CD4-positive, alpha-beta T cell treated with Interleukin-6 for 4 hours (primary cell): ENCODE data around the gene IL17D.
"Not testable (repeated sequence)": the region's sequence is repeated elsewhere in the genome, so short reads cannot be mapped to it uniquely, and the experiment has no call there.

ENCODE experiments used
- DNase-seq: peaks from one replicate; pipeline ENCODE4 v3.0.0-alpha.2; 2020; ENCODE audit warnings: mixed read lengths

IL17D gene

DNA sequence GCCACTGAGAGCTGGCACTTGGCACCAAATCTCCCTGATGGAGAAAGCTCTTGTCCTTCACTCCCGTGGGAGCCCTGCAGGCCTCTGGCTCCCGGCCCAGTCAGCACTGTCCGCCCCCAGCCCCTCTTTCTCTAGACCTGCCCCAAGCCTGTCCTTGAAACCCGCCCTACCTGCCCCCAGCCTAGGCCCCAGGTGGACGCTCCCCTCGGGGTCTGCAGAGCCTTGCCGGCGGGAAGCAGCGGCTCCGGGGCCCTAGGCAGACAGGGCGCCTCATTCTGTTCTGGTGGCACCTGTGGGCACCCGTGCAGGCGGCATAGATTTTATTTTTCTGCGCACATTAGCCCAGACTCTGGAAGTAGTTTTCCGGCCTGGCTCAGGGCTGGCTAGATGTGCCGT, 17.6 kb downstream of the IL17D start:
- no peak for DNase-seq

DNA sequence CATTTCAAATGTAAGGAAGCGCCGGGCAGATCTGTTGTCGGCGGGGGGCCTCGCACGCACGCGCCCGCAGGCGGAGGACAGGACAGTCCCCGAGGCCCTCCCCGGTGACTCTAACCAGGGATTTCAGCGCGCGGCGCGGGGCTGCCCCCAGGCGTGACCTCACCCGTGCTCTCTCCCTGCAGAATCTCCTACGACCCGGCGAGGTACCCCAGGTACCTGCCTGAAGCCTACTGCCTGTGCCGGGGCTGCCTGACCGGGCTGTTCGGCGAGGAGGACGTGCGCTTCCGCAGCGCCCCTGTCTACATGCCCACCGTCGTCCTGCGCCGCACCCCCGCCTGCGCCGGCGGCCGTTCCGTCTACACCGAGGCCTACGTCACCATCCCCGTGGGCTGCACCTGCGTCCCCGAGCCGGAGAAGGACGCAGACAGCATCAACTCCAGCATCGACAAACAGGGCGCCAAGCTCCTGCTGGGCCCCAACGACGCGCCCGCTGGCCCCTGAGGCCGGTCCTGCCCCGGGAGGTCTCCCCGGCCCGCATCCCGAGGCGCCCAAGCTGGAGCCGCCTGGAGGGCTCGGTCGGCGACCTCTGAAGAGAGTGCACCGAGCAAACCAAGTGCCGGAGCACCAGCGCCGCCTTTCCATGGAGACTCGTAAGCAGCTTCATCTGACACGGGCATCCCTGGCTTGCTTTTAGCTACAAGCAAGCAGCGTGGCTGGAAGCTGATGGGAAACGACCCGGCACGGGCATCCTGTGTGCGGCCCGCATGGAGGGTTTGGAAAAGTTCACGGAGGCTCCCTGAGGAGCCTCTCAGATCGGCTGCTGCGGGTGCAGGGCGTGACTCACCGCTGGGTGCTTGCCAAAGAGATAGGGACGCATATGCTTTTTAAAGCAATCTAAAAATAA, 18.2 kb downstream of the IL17D start:
- DNase-seq, result no peak

DNA sequence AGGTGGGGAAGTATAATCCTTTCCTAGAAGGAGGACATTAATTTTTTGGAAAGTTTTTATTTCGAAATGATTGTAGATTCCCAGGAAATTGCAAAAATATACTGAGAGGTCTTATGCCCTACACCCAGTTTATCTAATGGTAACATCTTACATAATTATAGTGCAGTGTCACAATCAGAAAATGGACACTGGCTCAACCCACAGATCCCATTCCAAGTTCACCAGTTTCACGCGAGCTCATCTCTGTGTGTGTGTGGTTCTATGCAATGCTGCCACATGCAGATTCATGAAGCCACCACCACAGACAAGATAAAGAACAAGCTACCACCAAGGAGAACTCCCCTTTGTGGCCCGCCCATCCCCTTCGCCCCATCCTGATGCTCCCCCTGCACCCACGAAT, 24.4 kb downstream of the IL17D start:
- DNase-seq, result no peak

DNA sequence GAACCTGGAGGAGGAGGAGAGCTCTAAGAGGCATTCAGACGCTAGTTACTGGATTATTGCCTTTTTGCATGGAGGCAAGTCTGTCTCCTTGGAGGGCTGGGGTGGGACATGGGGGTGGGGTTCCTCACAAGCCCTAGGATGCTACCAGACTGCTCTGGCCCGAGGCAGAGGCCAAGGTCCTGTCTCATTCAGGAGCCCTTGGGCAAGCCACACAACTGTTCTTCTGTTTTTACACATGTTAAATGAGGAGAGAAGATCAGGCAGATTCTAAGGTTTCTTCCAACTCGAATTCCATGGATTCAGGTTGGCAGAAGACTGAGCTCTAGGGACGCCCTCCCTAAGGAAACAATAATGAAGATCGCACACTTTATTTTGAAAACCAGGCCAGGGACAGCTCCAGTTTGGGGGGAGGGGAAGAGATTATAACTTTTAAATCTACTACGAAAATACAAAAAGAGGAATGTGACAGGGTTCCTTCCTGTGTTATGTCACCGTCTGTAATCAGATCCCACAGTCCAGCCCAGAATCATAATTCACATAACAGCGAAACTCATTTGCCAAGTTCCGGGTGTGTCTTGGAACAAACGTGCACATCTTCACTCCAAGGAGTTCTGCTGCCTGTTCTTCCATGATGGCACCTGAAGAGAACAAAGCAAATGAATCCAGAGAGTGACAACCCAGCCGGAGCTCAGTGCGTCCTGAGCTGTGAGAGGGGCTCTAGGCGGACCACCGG, 25.2 kb downstream of the IL17D start:
- no peak for DNase-seq

DNA sequence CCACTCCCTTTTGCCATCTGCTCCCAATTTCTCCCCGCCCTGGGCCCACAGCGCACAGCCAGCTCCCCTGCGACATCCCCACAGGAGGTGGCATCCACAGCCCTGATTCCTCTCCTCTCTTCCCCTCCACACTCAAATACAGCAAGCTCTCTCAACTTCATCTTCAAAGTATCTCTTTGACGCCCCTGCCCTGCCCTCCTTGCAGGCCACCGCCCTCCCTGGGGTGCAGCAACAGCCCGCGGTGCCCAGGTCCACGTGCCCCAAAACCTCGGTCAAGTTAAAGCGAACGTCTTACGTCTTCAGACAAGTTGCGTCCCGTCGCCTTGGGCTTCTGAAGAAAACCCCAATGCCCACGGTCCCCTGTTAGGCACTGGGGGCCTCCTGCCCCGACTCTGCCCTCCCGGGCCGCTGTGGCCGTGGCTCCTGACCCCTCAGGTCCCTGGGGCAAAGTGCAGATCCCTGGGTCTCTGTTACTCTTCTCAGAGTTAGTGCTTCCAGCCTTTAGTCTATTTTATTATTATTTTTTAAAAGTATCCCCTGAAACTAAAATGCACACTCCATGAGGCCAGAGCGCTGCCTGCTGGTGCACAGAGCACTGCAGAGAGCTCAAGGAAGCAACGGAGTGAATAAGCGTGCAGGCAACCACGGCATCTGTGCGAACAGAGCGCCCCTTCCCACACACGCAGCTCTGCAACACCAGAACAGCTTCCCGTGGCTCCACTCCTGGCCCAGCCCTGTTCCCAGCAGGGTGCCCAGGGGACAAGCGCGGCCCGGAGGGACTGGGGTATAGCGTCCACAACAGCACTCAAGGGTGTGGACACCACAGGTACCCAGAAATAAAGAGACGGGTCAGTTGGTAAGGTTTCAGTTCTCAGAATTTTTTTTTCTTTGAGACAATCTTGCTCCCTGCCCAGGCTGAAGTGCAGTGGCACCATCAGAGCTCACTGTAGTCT, 26.4 kb downstream of the IL17D start:
- DNase-seq, result no peak

DNA sequence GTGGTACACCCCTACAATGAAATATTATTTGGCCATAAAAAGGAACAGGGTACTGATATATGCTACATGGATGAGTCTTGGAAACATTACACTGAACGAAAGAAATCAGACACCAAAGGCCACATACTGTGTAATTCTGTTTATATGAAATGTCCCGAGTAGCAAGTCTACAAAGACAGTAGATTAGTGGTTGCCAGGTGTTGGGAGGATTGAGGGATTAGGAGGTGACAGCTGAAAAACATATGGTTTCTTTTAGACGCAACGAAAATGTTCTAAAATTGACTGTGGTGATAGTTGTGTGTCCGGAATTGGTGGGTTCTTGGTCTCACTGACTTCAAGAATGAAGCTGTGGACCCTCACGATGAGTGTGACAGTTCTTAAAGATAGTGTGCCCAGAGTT, 35.1 kb downstream of the IL17D start:
- DNase-seq, result no peak

DNA sequence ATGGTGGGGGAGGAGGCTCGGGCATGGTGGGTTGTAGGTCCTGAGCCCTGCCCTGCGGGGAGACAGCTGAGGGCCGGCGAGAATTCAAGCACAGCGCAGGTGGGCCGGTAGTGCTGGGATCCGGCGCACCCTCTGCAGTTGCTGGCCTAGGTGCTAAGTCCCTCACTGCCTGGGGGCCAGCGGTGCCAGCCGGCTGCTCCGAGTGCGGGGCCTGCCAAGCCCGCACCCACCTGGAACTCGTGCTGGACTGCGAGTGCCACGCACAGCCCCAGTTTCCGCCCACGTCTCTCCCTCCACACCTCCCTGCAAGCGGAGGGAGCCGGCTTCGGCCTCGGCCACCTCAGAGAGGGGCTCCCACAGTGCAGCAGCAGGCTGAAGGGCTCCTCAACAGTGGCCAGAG, 36.5 kb downstream of the IL17D start:
- no peak for DNase-seq

DNA sequence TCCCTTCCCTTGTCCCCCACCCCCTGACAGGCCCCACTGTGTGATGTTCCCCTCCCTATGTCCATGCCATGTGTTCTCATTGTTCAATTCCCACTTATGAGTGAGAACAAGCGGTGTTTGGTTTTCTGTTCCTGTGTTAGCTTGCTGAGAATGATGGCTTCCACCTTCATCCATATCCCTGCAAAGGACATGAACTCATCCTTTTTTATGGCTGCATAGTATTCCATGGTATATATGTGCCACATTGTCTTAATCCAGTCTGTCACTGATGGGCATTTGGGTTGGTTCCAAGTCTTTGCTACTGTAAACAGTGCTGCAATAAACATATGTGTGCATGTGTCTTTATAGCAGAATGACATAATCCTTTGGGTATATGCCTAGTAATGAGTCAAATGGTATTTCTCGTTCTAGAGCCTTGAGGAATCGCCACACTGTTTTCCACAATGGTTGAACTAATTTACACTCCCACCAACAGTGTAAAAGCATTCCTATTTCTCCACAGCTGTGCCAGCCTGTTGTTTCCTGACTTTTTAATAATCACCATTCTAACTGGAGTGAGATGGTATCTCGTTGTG, 40.4 kb downstream of the IL17D start:
- DNase-seq, result not testable (repeated sequence)

DNA sequence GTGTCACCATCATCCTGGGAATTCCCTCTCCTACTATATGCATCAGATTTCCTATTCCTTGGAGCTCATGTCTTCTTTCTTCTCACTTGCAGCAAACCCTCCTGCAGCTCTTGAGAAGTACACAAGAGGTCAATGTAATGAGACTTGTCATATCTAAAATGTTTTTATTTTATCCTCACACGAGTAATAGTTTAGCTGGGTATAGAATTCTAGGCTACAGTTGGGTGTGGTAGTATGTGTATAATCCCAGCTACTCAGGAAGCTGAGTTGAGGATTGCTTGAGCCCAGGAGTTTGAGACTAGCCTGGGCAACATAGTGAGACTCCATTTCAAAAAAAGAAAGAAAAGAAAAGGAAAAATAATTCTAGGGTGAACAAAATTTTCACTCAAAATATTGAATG, 45.9 kb downstream of the IL17D start:
- DNase-seq, result no peak

DNA sequence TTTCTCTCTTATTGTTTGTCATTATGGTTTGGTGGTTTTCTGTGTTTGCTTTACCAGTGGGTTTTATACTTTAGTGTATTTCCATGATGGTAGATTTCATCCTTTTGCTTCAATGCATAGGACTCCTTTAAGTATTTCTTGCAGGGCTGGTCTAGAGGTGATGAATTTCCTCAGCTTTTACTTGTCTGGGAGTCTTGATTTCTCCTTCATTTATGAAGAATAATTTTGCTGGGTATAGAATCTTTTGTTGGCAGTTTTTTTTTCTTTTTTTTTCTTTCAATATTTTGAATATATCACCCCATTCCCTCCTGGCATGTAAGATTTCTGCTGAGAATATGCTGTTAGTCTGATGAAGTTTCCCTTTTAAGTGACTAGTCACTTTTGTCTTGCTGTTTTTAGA, 50.5 kb downstream of the IL17D start:
- no peak for DNase-seq

DNA sequence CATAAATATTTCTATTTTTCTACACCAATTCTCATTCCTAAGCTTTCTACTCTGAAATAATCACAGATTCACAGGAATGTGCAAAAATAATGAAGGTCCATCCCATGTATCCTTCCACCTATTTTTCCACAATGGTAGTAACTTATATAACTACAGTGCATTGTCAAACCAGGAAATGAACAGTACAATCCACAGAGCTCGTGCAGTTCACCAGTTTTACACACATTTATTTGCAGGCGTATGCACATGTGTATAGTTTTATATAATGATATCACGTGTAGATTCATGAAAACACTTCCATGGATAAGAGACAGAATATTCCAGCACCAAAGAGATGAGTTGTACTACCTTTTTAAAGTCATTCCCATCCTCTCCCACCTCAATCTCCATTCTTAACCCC, 57.4 kb downstream of the IL17D start:
- DNase-seq, result no peak

DNA sequence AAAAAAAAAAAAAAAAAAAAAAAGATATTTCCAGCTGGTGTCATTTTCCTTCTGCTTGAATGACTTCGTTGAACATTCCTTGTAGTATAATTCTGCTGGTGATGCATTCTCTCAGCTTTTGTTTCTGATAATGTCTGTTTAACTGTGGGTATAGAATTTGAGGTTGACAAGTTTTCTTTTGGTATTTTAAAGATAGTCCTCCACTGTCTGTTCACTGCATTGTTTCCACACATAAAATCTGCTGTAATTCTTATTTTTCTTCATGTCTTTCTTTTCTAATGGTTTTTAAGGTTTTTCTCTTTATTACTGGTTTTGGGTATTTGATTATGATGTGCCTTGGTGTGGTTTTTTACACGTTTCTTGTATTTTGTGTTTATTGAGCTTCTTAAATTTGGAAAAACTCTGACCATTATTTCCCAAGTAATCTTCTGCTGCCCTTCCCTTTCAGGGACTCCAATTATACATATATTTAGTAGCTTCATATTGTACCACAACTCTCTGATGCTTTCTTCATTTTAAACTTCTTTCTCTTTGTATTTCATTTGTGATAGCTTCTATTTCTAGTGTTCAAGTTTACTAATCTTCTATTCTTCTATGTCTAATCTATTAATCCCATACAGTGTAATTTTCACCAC, 63.9 kb downstream of the IL17D start:
- no peak for DNase-seq

DNA sequence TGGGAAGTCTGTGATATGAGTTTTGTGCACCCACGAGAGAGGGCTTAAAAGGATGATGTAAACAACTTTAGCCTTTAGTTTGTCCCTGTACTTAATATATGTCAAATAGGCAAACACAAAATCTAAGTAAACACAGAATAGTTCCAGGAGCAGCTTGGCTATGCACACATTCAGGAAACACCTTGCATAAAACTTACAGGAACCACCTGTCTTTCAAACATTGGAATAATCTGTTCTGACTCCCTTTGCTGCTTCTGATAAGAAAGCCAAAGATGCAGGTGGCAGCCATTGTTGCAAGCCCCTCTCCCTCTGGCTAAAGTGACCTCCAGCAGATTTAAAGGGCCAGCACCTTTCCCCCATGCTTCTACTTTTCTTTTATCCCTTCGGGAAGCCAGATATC, 65.6 kb downstream of the IL17D start:
- DNase-seq, result no peak

DNA sequence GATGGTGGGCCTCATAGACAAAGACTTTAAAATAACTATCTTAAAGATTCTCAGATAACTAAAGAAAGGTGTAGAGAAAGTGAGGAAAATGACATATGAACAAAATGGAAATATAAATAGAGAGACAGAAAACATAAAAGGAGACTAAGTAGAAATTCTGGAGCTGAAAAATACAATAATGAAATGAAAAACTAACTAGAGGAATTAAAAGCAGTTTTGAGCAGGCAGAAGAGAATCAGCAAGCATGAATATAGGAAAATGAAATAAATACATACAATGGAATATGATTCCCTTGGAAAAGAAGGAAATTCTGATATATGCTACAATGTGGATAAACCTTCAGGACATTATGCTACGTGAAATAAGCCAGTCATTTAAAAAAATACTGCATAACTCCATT, 66.3 kb downstream of the IL17D start:
- DNase-seq, result no peak
